Activated CD4-positive, alpha-beta memory T cell treated with anti-CD3 and anti-CD28 coated beads, Interleukin-2, amount 10 ng/mL, durations not matched to agents 7 days and 5 days (primary cell): Measurements from ENCODE around the gene HCN4. TPM values are rescaled to one million over a fixed set of nuclear protein-coding genes. Genes with fewer than 3 reads are reported as not detected.

Source experiments
- CTCF ChIA-PET: fragments of 350-600 bp; sonication (Branson Sonifier 250); formaldehyde crosslinking; loops from one replicate; lab custom pipeline; 2021; ENCODE audit warnings: antibody characterized with exemption, inconsistent platforms; lab: Charles Lee
- POLR2A ChIA-PET: fragments of 350-600 bp; sonication (Branson Sonifier 250); formaldehyde crosslinking; loops from one replicate; lab custom pipeline; 2021; ENCODE audit warnings: antibody characterized with exemption; lab: Charles Lee
- DNase-seq: peaks from one replicate; pipeline ENCODE4 v3.0.0-alpha.2; 2020
- H3K27ac Mint-ChIP-seq: one replicate; pipeline ENCODE4 v1.8.0; 2021; ENCODE audit warnings: mild to moderate bottlenecking, mixed read lengths
- H3K27me3 Mint-ChIP-seq: one replicate; pipeline ENCODE4 v1.8.0; 2021; ENCODE audit warnings: mixed read lengths
- H3K36me3 Mint-ChIP-seq: one replicate; pipeline ENCODE4 v1.8.0; 2021; ENCODE audit warnings: low read depth, mixed read lengths
- H3K4me1 Mint-ChIP-seq: one replicate; pipeline ENCODE4 v1.8.0; 2021; ENCODE audit warnings: mixed read lengths
- H3K4me3 Mint-ChIP-seq: one replicate; pipeline ENCODE4 v1.8.0; 2021; ENCODE audit warnings: mild to moderate bottlenecking, mixed read lengths
- H3K9me3 Mint-ChIP-seq: one replicate; pipeline ENCODE4 v1.8.0; 2021; ENCODE audit warnings: mixed read lengths
- total RNA-seq, 2 experiments: library from RNA; stranded (reverse); gene quantifications; one replicate each; pipeline ENCODE4 v1.2.3, GENCODE V29; 2021

HCN4 gene
- total RNA-seq, 2 experiments from 2014 or later: not detected

GRCh38 chr15:73283366-73283962 lies 85.3 kb downstream of the HCN4 start:
- Mint-ChIP-seq H3K4me3 (no peak overlapping the region), H3K9me3 (no peaks in the 10 kb centered on the region), H3K36me3 (no peaks in the 10 kb centered on the region), H3K27ac (no peak overlapping the region), H3K4me1 (peaks cover 8% of the 10 kb centered on the region), H3K27me3 (no peaks in the 10 kb centered on the region)
- ChIA-PET CTCF (interaction anchor here (0.6 to 2.3 kb wide), 5 partner anchors 9 to 421 kb away, joined by 3 to 13 read pairs (median 5); no protein-coding TSS in a partner anchor), POLR2A (no interaction called here)
- DNase-seq: no peak

GRCh38 chr15:73282567-73283365 lies 86.0 kb downstream of the HCN4 start:
- ChIA-PET POLR2A (no interaction called here), CTCF (interaction anchor here (0.6 to 2.3 kb wide), 7 partner anchors 9 to 422 kb away, joined by 3 to 13 read pairs (median 5); no protein-coding TSS in a partner anchor)
- Mint-ChIP-seq H3K27me3 (no peaks in the 10 kb centered on the region), H3K4me1 (peaks cover 8% of the 10 kb centered on the region), H3K27ac (no peak overlapping the region), H3K36me3 (no peaks in the 10 kb centered on the region), H3K9me3 (no peaks in the 10 kb centered on the region), H3K4me3 (no peak overlapping the region)
- no peak for DNase-seq

- H3K4me1 Mint-ChIP-seq: peaks cover 2% of the 10 kb centered on the region
- H3K27ac Mint-ChIP-seq: no peak overlapping the region
- POLR2A ChIA-PET: no interaction called here
- no peak for DNase-seq
- no peaks in the 10 kb centered on the region for H3K36me3 Mint-ChIP-seq
- H3K27me3 Mint-ChIP-seq: no peaks in the 10 kb centered on the region
- no peaks in the 10 kb centered on the region for H3K9me3 Mint-ChIP-seq
- CTCF ChIA-PET: interaction anchor here (0.9 to 8.6 kb wide), 5 partner anchors 9 to 39 kb away, joined by 3 to 64 read pairs (median 13); no protein-coding TSS in a partner anchor
- no peak overlapping the region for H3K4me3 Mint-ChIP-seq
Measured at GRCh38 chr15:73275862-73276261, 92.9 kb downstream of the HCN4 start.

- ChIA-PET POLR2A (no interaction called here), CTCF (interaction anchor here (0.7 to 8.6 kb wide), 11 partner anchors 9 to 552 kb away, joined by 3 to 64 read pairs (median 10); no protein-coding TSS in a partner anchor)
- no peaks in the 10 kb centered on the region for H3K27me3 Mint-ChIP-seq
- H3K36me3 Mint-ChIP-seq: no peaks in the 10 kb centered on the region
- H3K4me1 Mint-ChIP-seq: peaks cover 2% of the 10 kb centered on the region
- no peak overlapping the region for H3K27ac Mint-ChIP-seq
- H3K4me3 Mint-ChIP-seq: no peak overlapping the region
- DNase-seq: peak; percentile 52
- H3K9me3 Mint-ChIP-seq: no peaks in the 10 kb centered on the region
Measured at GRCh38 chr15:73273181-73274002, 95.4 kb downstream of the HCN4 start.

GRCh38 chr15:73270366-73271097 lies 98.2 kb downstream of the HCN4 start:
- Mint-ChIP-seq H3K27me3 (no peaks in the 10 kb centered on the region), H3K4me1 (peaks cover 2% of the 10 kb centered on the region), H3K27ac (no peak overlapping the region), H3K36me3 (no peaks in the 10 kb centered on the region), H3K4me3 (no peak overlapping the region), H3K9me3 (no peaks in the 10 kb centered on the region)
- CTCF ChIA-PET: interaction anchor here (1.3 to 8.6 kb wide), 2 partner anchors 6 to 15 kb away, joined by 3 to 64 read pairs; no protein-coding TSS in a partner anchor
- DNase-seq: no peak
- POLR2A ChIA-PET: no interaction called here

Other genes starting within 250 kb of the HCN4 start
- not detected for gene REC114, start 74.2 kb upstream of the HCN4 start, total RNA-seq